Activated CD4-positive, alpha-beta T cell treated with anti-CD3 and anti-CD28 coated beads, Interleukin-2, amount 50 U/mL, for 16 hours (primary cell): ENCODE data around the gene EMCN.
"Not testable (repeated sequence)": the region's sequence is repeated elsewhere in the genome, so short reads cannot be mapped to it uniquely, and the experiment has no call there.

Experiments used
- DNase-seq: peaks from one replicate; pipeline ENCODE4 v3.0.0-alpha.2; 2020

EMCN gene

DNA sequence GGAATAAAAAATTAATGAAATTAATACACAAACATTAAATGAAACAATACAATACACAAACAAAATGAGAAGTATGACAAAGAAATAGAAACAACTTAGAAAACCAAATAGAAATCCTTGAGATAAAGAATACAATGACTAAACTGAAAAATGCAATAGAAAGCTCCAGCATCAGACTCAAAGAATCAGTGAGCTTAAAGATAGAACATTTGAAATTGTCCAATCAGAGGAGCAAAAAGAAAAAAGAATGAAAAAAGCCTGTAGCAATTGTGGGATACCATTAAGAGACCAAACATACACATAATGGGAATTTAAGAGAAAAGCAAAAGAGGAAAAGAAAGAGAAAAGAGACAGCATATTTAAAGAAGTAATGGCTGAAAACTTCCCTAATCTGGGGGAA lies 25.7 kb downstream of the EMCN start:
- DNase-seq, result no peak

- no peak for DNase-seq
Observed at GRCh38 chr4:100489305-100489704, 28.5 kb downstream of the EMCN start.

- DNase-seq, result no peak
Observed at GRCh38 chr4:100486496-100486895, 31.3 kb downstream of the EMCN start.

GRCh38 chr4:100483796-100484195 lies 34.0 kb downstream of the EMCN start:
- DNase-seq, result no peak

DNA sequence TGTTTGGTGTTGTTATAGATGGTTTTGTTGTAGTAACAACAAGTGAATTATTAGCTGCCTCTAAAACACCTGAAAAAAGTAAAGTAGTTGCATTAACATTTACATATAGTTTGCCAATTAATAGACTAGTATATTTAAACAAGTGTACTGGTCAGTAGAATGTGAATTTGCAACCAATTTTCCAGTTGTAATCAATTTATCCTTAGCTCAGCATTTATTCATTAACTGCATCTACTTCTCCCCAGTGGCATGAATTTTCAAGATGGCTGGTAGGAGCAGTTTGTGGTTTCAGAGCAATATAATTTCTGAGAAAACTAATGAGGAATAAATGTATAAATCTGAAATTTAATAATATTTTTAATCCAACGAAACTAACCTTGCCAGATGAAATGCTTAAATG lies 37.9 kb downstream of the EMCN start:
- no peak for DNase-seq

DNA sequence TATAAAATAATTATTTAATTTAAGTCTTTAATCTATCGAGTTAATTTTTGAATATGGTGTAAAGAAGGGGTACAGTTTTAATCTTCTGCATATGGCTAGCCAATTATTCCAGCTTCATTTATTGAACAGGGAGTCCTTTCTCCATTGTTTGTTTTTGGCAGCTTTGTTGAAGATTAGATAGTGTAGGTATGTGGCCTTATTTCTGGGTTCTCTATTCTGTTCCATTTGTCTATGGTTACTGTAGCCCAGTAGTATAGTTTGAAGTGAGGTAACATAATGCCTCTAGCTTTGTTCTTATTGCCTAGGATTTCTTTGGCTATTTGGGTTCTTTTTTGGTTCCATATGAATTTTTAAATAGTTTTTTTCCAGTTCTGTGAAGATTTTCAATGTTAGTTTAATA lies 48.3 kb downstream of the EMCN start:
- no peak for DNase-seq

DNA sequence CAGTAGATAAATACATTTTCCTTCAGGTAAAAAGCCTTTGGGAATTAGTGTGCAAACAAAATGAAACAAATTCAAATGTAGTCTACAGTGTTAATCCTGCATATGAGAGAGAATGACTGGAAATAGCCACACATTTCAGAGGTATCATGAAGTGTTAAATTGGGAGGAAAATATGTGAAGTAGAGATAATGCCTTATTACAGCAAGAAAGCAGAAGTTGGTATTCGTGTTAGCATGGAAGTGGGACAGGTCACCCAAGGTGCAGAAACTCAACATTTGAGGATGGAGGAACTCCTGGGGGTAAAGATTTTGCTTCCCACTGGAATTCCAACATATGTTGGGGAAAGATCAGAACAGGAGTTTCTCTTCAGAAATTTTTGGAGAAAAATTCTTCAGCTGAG lies 51.3 kb downstream of the EMCN start:
- DNase-seq, result no peak

GRCh38 chr4:100461807-100462605 lies 55.8 kb downstream of the EMCN start:
- DNase-seq, result no peak

GRCh38 chr4:100450449-100450848 lies 67.4 kb downstream of the EMCN start:
- no peak for DNase-seq

GRCh38 chr4:100431416-100431815 lies 86.4 kb downstream of the EMCN start:
- no peak for DNase-seq

DNA sequence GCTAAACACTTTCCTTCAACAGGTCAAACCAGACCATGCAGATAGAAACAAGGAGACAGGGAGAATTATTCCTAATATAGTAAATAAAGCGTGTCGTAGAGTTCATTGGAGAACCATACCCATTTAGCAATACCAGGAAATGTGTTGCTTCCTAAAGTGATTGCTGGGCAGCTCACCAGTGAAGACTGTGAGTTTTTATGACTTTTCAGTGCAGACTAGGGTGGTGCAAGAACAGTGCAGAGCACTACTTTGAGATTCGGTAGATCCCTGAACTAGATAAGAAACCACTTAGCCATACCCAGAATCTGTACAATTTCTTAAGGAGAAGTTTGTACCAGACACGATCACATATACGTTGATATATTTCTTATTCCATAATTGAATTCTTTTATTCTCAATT lies 87.4 kb downstream of the EMCN start:
- DNase-seq, result peak; percentile 1

- no peak for DNase-seq
Observed at GRCh38 chr4:100429616-100430015, 88.2 kb downstream of the EMCN start.

DNA sequence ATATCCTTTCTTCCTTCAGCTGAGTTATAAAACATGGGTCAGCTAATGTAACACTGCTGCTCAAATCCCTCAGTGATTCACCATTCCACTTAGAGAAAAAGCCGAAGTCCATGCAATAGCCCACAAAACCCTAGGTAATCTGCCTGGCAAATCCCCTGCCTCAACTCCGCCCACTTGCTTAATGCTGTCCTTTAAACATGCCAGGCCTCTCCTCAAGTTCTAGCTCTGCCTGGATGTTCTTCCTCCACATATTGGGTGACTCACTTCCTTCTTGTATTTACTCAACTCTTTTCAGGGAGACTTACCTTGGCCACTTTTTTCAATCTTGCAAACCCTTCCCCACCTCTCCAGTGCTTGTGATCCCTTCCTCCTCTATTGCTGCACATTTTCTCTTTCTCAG lies 89.8 kb downstream of the EMCN start:
- DNase-seq, result no peak

DNA sequence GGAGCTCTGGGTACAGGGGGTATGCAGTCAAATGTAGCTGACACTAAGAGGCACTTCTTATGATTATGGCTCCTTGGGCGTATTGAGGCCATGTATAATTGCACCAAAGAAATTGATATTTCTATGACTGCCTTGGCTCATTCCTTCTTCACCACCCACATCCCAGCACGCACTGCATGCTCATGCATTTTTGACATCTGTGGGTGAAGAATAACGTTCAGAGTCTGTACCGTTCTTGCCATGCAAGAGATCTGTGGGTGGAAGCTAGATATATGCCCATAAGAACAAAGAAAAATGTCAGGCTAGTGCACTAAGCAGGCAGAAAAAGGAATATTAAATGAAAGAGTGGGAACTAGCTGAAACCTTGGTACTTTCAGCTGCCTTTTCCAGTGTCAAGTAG lies 93.4 kb downstream of the EMCN start:
- no peak for DNase-seq

DNA sequence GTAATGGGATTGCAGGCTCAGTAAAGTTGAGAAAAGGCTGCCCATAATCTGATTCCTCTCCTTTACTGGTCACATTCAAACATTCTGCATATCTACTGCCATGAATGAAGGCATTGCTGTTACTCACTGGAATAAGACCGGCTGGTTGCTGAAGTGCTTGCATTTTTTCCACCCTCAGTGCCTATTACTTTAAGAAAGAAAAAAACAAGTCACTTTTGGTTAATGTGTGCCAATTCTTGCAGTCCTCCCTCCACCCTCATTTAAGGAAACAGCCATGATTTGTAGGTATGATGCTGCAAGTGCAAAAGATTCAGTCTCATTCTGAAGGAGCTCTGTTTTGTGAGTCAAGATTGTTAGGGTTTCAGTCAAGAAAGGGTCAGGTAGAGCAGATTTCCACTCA lies 94.9 kb downstream of the EMCN start:
- no peak for DNase-seq

- peak; percentile 0 for DNase-seq
Observed at GRCh38 chr4:100421361-100421978, 96.4 kb downstream of the EMCN start.

- no peak for DNase-seq
Observed at GRCh38 chr4:100420571-100420970, 97.3 kb downstream of the EMCN start.

GRCh38 chr4:100417565-100417964 lies 100.3 kb downstream of the EMCN start:
- no peak for DNase-seq

- DNase-seq, result no peak
Observed at GRCh38 chr4:100414016-100414790, 103.6 kb downstream of the EMCN start.

DNA sequence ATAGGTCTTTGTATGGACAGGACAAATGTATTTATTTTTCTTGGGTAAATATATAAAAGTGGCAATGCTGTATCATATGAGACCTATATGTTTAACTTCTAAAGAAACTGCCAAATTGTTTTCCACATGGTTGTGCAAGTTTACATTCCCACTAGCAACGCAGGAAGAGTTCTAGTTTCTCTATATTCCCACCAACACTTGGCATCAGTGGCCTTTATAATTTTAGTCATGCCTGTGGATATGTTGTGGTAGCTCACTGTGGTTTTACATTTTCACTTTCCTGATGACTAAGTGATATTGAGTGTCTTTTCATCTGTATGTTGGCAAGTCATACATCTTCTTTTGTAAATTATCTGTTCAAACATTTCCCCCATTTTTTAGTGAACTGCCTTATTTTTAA lies 126.0 kb downstream of the EMCN start:
- peak; percentile 46 for DNase-seq

GRCh38 chr4:100391086-100391485 lies 126.7 kb downstream of the EMCN start:
- no peak for DNase-seq

DNA sequence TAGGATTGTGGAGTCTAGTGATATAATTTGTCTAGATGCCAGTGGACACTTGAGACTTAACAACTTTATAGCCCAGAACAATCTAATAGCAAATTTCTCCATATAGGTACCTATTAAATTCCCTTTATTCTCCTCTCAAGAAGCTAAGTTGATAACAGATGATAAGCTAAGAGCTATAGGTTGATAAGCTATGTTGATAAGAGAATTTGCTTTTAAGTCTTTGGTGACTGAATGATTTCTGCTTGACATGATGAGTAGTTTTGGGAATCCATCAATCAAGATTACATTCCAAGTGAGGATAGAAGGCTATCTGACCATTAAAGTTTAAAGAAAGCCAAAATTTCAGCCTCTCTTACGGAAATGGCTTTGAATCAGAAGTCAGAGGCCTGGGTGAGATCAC lies 131.6 kb downstream of the EMCN start:
- no peak for DNase-seq

- not testable (repeated sequence) for DNase-seq
Observed at GRCh38 chr4:100380401-100380800, 137.4 kb downstream of the EMCN start.

GRCh38 chr4:100379583-100380105 lies 138.2 kb downstream of the EMCN start:
- DNase-seq, result no peak
